Stimulated activated CD4-positive, alpha-beta T cell treated with anti-CD3 and anti-CD28 coated beads, TNF-alpha, amount 100 ng/mL, for 48 hours (primary cell): Measurements from ENCODE around the gene MSL3.

Experiments used
- DNase-seq, 3 donors: peaks; one replicate each; pipeline ENCODE4 v3.0.0-alpha.2; 2020; ENCODE audit warnings: low read depth in 3 of 3

Gene MSL3

GRCh38 chrX:11759461-11760311, 1.6 kb downstream of the MSL3 start:
- peak in 2 of 3 donors; percentile 46 to 48 for DNase-seq

GRCh38 chrX:11760958-11761357, 2.9 kb downstream of the MSL3 start:
- no peak for DNase-seq

GRCh38 chrX:11764602-11765067, 6.6 kb downstream of the MSL3 start:
- DNase-seq, result no peak

- no peak for DNase-seq
Observed at GRCh38 chrX:11765449-11765848, 7.4 kb downstream of the MSL3 start.

- DNase-seq, result no peak
Observed at GRCh38 chrX:11766487-11766886, 8.4 kb downstream of the MSL3 start.

- DNase-seq, result no peak
Observed at GRCh38 chrX:11768039-11768438, 10.0 kb downstream of the MSL3 start.

- no peak for DNase-seq
Observed at GRCh38 chrX:11770320-11770719, 12.3 kb downstream of the MSL3 start.

GRCh38 chrX:11778230-11778629, 20.2 kb downstream of the MSL3 start:
- no peak for DNase-seq

GRCh38 chrX:11781133-11781532, 23.1 kb downstream of the MSL3 start:
- DNase-seq, result no peak

GRCh38 chrX:11781734-11782370, 23.8 kb downstream of the MSL3 start:
- DNase-seq, result no peak

- no peak for DNase-seq
Observed at GRCh38 chrX:11784543-11784942, 26.5 kb downstream of the MSL3 start.

- DNase-seq, result no peak
Observed at GRCh38 chrX:11786862-11787261, 28.8 kb downstream of the MSL3 start.

- DNase-seq, result peak; percentile 39 to 70 (median 63)
Observed at GRCh38 chrX:11787564-11787963, 29.5 kb downstream of the MSL3 start.

GRCh38 chrX:11789809-11790208, 31.8 kb downstream of the MSL3 start:
- DNase-seq, result no peak

- no peak for DNase-seq
Observed at GRCh38 chrX:11791090-11791489, 33.1 kb downstream of the MSL3 start.

GRCh38 chrX:11791537-11791936, 33.5 kb downstream of the MSL3 start:
- DNase-seq, result no peak

- DNase-seq, result peak; percentile 10 to 54 (median 49)
Observed at GRCh38 chrX:11792461-11793421, 34.7 kb downstream of the MSL3 start.

GRCh38 chrX:11793734-11794133, 35.7 kb downstream of the MSL3 start:
- no peak for DNase-seq

- no peak for DNase-seq
Observed at GRCh38 chrX:11813341-11813740, 55.3 kb downstream of the MSL3 start.
